ENCODE results near the gene ID1. TPM values are rescaled to one million over a fixed set of nuclear protein-coding genes. Genes with fewer than 3 reads are reported as not detected.

Gene ID1
- total and polyA plus RNA-seq, 2 of the 13 experiments (the other 11 are each of a cell fraction or from before 2014, with no cell fraction given), result 320 to 419 TPM

GRCh38 chr20:31572701-31573554 is 32.2 kb upstream of the ID1 start (continued):
- 0 out of 2 replicates have a peak, but pooled peaks have one; percentile 68 for TF ChIP-seq MAFG (CRISPR knock-in tag; IDR thresholded peaks at IDR 0.05)
- TF ChIP-seq ZNF839 (CRISPR knock-in tag; IDR thresholded peaks at IDR 0.05; ENCODE audit: borderline replicate concordance), result no peak; the same call in 1 of the 2 replicates
- peak; percentile 94; the same call in 1 of the 2 replicates for TF ChIP-seq JDP2 (CRISPR knock-in tag; IDR thresholded peaks at IDR 0.05; ENCODE audit: borderline replicate concordance)
- TF ChIP-seq MIER3 (CRISPR knock-in tag; IDR thresholded peaks at IDR 0.05; ENCODE audit: borderline replicate concordance), result peak; percentile 97
- peak; percentile 91; the same call in 1 of the 2 replicates for TF ChIP-seq ZSCAN21 (CRISPR knock-in tag; IDR thresholded peaks at IDR 0.05; ENCODE audit: borderline replicate concordance)
- TF ChIP-seq NCOA1 (CRISPR knock-in tag; IDR thresholded peaks at IDR 0.05), result peak; percentile 92; the same call in 1 of the 2 replicates
- peak; percentile 59; the same call in 1 of the 2 replicates for TF ChIP-seq ZNF674 (CRISPR knock-in tag; IDR thresholded peaks at IDR 0.05; ENCODE audit: low read depth)
- peak; percentile 56; the same call in 1 of the 2 replicates for TF ChIP-seq ZSCAN12 (CRISPR knock-in tag; IDR thresholded peaks at IDR 0.05)
- TF ChIP-seq, protein P1, sequence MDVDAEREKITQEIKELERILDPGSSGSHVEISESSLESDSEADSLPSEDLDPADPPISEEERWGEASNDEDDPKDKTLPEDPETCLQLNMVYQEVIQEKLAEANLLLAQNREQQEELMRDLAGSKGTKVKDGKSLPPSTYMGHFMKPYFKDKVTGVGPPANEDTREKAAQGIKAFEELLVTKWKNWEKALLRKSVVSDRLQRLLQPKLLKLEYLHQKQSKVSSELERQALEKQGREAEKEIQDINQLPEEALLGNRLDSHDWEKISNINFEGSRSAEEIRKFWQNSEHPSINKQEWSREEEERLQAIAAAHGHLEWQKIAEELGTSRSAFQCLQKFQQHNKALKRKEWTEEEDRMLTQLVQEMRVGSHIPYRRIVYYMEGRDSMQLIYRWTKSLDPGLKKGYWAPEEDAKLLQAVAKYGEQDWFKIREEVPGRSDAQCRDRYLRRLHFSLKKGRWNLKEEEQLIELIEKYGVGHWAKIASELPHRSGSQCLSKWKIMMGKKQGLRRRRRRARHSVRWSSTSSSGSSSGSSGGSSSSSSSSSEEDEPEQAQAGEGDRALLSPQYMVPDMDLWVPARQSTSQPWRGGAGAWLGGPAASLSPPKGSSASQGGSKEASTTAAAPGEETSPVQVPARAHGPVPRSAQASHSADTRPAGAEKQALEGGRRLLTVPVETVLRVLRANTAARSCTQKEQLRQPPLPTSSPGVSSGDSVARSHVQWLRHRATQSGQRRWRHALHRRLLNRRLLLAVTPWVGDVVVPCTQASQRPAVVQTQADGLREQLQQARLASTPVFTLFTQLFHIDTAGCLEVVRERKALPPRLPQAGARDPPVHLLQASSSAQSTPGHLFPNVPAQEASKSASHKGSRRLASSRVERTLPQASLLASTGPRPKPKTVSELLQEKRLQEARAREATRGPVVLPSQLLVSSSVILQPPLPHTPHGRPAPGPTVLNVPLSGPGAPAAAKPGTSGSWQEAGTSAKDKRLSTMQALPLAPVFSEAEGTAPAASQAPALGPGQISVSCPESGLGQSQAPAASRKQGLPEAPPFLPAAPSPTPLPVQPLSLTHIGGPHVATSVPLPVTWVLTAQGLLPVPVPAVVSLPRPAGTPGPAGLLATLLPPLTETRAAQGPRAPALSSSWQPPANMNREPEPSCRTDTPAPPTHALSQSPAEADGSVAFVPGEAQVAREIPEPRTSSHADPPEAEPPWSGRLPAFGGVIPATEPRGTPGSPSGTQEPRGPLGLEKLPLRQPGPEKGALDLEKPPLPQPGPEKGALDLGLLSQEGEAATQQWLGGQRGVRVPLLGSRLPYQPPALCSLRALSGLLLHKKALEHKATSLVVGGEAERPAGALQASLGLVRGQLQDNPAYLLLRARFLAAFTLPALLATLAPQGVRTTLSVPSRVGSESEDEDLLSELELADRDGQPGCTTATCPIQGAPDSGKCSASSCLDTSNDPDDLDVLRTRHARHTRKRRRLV (CRISPR knock-in tag; IDR thresholded peaks at IDR 0.05), result peak; percentile 82; the same call in 1 of the 2 replicates
- TF ChIP-seq ZNF562 (CRISPR knock-in tag; IDR thresholded peaks at IDR 0.05; ENCODE audit: borderline replicate concordance), result no peak
- TF ChIP-seq IRF1 (CRISPR knock-in tag; IDR thresholded peaks at IDR 0.05; ENCODE audit: low read depth), result 0 out of 2 replicates have a peak, but pooled peaks have one; percentile 51
- TF ChIP-seq ZNF550 (CRISPR knock-in tag; IDR thresholded peaks at IDR 0.05; ENCODE audit: borderline replicate concordance), result no peak; the same call in 1 of the 2 replicates
- TF ChIP-seq ZNF44 (CRISPR knock-in tag; IDR thresholded peaks at IDR 0.05), result peak; percentile 100
- TF ChIP-seq SRSF1 (optimal IDR thresholded peaks at IDR 0.05; ENCODE audit: low read depth, low read length), result peak; percentile 97
- TF ChIP-seq, protein P2, sequence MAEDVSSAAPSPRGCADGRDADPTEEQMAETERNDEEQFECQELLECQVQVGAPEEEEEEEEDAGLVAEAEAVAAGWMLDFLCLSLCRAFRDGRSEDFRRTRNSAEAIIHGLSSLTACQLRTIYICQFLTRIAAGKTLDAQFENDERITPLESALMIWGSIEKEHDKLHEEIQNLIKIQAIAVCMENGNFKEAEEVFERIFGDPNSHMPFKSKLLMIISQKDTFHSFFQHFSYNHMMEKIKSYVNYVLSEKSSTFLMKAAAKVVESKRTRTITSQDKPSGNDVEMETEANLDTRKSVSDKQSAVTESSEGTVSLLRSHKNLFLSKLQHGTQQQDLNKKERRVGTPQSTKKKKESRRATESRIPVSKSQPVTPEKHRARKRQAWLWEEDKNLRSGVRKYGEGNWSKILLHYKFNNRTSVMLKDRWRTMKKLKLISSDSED (CRISPR knock-in tag; IDR thresholded peaks at IDR 0.05), result peak; percentile 76; the same call in 1 of the 2 replicates
- TF ChIP-seq NFKBIZ (CRISPR knock-in tag; IDR thresholded peaks at IDR 0.05), result peak; percentile 94; the same call in 1 of the 2 replicates
- TF ChIP-seq ETV5 (CRISPR knock-in tag; IDR thresholded peaks at IDR 0.05; ENCODE audit: borderline replicate concordance), result peak; percentile 94
- no peak; the same call in 1 of the 2 replicates for TF ChIP-seq PAX8 (CRISPR knock-in tag; IDR thresholded peaks at IDR 0.05; ENCODE audit: borderline replicate concordance)
- peak; percentile 33; the same call in 1 of the 2 replicates for TF ChIP-seq CHD4 (IDR thresholded peaks at IDR 0.05; ENCODE audit: borderline replicate concordance, low read length)

All from HepG2 (cell line).